Lower leg skin (tissue), 3 donors: ENCODE data around the gene DNAH12.

Experiments used
- POLR2A ChIP-seq, 2 donors: fragments of 450-650 bp; IDR thresholded peaks; one replicate each; pipeline ENCODE4 v1.6.1; 2016 to 2017; ENCODE audit warnings: antibody characterized with exemption in 2 of 2, mild to moderate bottlenecking in 1 of 2, moderate library complexity in 1 of 2
- TF ChIP-seq, protein P1 (sequence below), 3 donors: fragments of 450-650 bp; IDR thresholded peaks; one replicate each; pipeline ENCODE4 v1.5.1; 2016; ENCODE audit warnings: antibody characterized with exemption in 3 of 3, mild to moderate bottlenecking in 3 of 3, moderate library complexity in 2 of 3

DNA sequence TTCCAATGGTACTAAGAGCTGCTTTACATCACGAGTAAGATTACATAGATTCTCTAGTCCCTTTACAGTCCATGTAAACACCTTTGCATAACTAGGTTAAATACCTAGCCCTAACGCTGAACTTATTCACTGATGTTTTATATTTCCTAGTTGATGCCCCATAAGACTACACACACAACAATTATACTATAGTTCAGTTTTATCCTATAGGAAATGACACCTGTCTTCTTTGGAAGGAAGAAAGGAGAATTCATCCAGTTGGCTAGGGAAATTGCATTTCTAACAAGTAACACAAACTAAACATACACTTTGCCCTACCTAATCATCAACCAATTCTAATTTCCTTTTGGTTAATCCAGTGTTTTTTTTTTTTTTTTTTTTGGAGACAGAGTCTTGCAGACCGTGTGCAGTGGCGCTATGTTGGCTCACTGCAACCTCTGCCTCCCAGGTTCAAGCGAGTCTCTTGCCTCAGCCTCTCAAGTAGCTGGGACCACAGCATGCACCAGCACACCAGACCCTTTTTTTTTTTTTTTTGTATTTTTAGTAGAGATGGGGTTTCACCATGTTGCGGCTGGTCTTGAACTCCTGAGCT is 25.8 kb upstream of the DNAH12 start:
- TF ChIP-seq, protein P1, sequence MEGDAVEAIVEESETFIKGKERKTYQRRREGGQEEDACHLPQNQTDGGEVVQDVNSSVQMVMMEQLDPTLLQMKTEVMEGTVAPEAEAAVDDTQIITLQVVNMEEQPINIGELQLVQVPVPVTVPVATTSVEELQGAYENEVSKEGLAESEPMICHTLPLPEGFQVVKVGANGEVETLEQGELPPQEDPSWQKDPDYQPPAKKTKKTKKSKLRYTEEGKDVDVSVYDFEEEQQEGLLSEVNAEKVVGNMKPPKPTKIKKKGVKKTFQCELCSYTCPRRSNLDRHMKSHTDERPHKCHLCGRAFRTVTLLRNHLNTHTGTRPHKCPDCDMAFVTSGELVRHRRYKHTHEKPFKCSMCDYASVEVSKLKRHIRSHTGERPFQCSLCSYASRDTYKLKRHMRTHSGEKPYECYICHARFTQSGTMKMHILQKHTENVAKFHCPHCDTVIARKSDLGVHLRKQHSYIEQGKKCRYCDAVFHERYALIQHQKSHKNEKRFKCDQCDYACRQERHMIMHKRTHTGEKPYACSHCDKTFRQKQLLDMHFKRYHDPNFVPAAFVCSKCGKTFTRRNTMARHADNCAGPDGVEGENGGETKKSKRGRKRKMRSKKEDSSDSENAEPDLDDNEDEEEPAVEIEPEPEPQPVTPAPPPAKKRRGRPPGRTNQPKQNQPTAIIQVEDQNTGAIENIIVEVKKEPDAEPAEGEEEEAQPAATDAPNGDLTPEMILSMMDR (IDR thresholded peaks at IDR 0.05): no peak
- no peak for TF ChIP-seq POLR2A (IDR thresholded peaks at IDR 0.05)
